Hematopoietic multipotent progenitor cell (in vitro differentiated cells): ENCODE data around the gene PTPRO. TPM values are rescaled to one million over a fixed set of nuclear protein-coding genes. Genes with fewer than 3 reads are reported as not detected.

Source experiments
- DNase-seq, 3 donors: peaks; one replicate each; pipeline ENCODE4 v3.0.0-alpha.2; 2011 to 2015; ENCODE audit warnings: low read depth in 2 of 3, low spot score in 2 of 3
- total RNA-seq: library from RNA; depleted of rRNA; stranded (reverse); fragments of >200 nt; gene quantifications from one replicate; pipeline ENCODE4 v1.2.3, GENCODE V29; 2012

PTPRO gene
- total RNA-seq, 1 donor: 0.27 TPM

GRCh38 chr12:15443611-15444010, 121.3 kb downstream of the PTPRO start:
- no peak for DNase-seq

- DNase-seq: no peak
These were observed 122.2 kb downstream of the PTPRO start for GRCh38 chr12:15444523-15444922.

GRCh38 chr12:15446807-15447206, 124.5 kb downstream of the PTPRO start:
- no peak for DNase-seq

- DNase-seq: peak in 2 of 3 donors; percentile 5 to 63
These were observed 131.3 kb downstream of the PTPRO start for GRCh38 chr12:15453613-15454012.

- DNase-seq: no peak
These were observed 135.7 kb downstream of the PTPRO start for GRCh38 chr12:15458008-15458407.

GRCh38 chr12:15468911-15469310, 146.6 kb downstream of the PTPRO start:
- DNase-seq: no peak

- no peak for DNase-seq
These were observed 147.0 kb downstream of the PTPRO start for GRCh38 chr12:15469356-15469755.

GRCh38 chr12:15472036-15472435, 149.7 kb downstream of the PTPRO start:
- DNase-seq: no peak

- no peak for DNase-seq
These were observed 152.5 kb downstream of the PTPRO start for GRCh38 chr12:15474766-15475165.

GRCh38 chr12:15477761-15478160, 155.5 kb downstream of the PTPRO start:
- DNase-seq: no peak

GRCh38 chr12:15481846-15482245, 159.5 kb downstream of the PTPRO start:
- no peak for DNase-seq

GRCh38 chr12:15485466-15485865, 163.2 kb downstream of the PTPRO start:
- DNase-seq: no peak

GRCh38 chr12:15486859-15487258, 164.6 kb downstream of the PTPRO start:
- DNase-seq: no peak

GRCh38 chr12:15488481-15488880, 166.2 kb downstream of the PTPRO start:
- DNase-seq: no peak

- DNase-seq: no peak
These were observed 172.2 kb downstream of the PTPRO start for GRCh38 chr12:15494329-15495046.

GRCh38 chr12:15495746-15496145, 173.4 kb downstream of the PTPRO start:
- no peak for DNase-seq

GRCh38 chr12:15496738-15497137, 174.4 kb downstream of the PTPRO start:
- no peak for DNase-seq

GRCh38 chr12:15497671-15498292, 175.5 kb downstream of the PTPRO start:
- peak in 2 of 3 donors; percentile 7 to 27 for DNase-seq

GRCh38 chr12:15502211-15502610, 179.9 kb downstream of the PTPRO start:
- no peak for DNase-seq

GRCh38 chr12:15505616-15506015, 183.3 kb downstream of the PTPRO start:
- no peak for DNase-seq

GRCh38 chr12:15515010-15515409, 192.7 kb downstream of the PTPRO start:
- no peak for DNase-seq

GRCh38 chr12:15520083-15520482, 197.8 kb downstream of the PTPRO start:
- DNase-seq: no peak
